Stimulated activated CD8-positive, alpha-beta memory T cell treated with anti-CD3 and anti-CD28 coated beads, Interleukin-4, amount 100 ng/mL, for 48 hours (primary cell): ENCODE measurements around the gene SUPT3H.
A peak's percentile ranks its signal among the peaks of the same experiment; 100 is the strongest.

Source experiments
- DNase-seq: peaks from one replicate; pipeline ENCODE4 v3.0.0-alpha.2; 2020

SUPT3H gene

DNA sequence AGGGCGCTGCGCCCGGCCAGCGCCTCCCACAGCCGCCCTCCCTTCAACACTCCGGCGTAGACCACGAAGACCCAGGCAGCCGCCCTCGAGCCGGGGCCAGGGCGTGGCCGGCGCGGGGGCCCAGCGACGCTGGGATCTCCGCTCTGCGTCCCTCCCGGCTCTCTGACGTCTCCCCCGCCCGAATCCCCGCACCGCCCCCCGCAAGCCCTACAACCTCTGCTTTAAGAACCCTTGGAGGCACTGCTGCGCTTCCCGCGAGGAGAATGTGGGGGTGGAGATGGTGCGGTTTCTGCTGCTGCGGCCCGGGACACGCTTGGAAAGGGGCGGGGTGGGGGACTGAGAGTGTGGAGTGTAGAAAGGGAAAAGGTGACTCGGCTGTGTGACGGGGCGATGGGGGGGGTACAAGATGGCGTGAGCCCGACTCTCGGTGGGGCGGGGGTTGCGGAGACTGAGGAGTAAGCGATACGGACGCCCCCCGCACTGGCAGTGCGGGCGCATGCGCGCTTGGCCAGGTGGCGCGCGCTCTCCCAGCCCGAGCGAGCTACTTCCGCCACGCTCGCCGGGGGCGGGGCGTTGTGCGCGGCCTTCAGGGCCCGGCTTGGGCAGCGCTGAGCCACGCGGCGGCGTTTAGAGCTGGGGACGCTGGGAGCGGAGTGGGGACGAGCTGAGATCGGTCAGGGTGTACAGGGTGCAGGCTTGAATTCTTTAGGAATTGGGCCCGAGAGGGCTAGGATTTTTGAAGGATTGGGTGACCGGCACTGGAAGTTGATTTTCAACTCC, at the start of gene SUPT3H:
TSS of gene SUPT3H (minus strand) at position 381 of the 780 bp plus-strand sequence.
- DNase-seq: peak; percentile 95

DNA sequence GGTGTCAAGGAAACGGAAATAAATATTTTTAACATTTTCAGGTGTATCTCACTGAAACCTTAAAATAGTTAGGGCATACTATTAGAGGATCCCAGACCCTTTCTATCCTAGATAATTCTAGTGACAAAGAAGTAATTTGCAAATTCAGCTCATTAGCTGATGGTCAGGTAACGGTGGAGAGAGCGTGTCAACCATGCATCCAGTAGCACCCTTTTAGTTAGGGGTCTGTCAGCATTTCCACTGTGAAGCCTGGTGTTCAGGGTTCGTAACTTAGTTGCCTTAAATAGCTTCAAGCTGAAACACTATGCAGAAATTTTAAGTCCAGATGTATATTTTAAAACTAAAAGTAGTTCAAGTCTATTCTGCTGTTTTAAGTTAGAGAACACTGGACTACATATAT, 48.5 kb upstream of the SUPT3H start:
- DNase-seq: no peak

DNA sequence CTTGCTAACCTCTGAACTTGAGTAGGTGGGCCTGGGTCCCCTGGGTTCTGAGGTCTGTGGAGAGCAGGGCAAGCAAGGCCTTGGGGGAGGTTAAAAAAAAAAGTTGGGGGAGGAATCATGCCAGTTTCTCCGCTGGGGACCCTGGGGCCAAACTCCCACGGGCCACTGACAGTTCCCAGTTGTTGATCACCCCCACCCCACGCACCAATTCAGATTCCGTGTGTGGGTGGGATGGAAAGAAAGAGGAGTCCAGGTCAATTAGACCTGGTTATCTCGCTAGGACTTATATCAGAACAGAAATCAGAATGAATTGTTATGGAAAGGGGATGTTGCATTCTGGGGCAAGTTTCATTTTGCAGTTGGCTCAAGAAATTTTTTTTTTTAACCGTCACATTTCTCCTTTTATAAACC, 46.7 kb upstream of the SUPT3H start:
- peak; percentile 69 for DNase-seq

DNA sequence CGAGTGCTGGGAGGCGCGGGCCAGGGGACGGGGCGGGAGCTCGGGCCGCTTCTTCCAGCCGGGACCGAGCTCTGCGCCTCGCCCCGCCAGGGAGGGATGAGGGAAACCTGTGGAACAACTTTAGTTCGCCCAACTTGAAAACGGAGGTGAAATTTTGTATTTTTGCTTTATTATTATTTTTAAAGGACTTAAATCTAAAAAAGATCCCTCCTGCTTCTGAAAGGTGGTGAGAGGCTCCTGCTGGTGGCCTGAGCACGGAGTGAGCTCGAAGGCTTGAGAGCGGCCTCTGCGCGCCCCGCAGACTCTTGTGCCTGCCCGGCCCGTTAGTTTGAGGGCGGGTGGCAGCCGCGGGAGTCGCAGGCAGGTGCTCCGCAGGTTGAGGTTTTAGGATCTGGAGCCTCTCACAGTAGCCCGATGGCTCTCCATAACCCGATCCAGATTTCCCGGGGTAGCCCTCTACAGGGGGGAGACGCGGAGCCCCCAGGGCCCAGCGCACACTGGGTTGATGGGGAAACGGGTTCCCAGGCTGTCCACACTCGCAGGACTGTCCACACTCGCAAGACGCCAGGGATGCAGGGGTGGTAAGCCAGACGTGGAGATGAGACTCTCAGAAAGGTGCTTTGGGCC, 46.2 kb upstream of the SUPT3H start:
- DNase-seq: peak; percentile 49

DNA sequence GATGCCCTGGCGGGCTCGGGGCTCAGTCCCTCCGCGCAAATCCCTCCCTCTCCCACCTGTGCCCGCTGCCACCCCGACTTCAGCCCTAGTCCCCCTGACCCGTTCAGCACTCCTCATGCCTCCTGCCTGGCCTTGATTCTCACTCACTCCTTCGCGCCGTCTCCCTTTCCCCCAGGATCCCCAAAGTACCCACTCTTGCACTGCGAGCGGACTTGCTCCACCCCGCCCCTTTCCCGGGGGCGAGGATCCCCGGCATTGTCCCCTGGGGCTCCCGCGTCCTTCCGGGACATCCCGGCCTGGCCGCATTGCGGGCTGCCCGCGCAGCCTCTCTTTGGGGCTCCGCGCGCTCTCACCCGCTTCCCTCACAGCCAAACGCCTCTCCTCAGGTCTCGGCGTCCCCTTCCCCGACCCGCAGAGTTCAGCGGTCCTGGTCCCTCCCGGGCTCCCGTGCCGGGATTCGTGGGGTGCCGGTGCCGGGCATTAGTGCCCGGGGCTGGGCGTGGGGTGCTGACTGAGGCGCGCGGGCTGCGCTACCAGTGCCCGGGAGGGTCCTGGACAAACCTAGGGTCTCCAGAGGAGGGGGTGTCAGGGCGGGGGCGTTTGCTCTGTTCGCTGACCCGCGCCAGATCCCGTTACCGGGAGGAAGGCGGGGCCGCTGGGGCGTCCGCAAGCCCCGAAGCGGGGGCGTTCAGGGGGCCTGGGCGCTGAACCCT, 45.5 kb upstream of the SUPT3H start:
- peak; percentile 74 for DNase-seq

DNA sequence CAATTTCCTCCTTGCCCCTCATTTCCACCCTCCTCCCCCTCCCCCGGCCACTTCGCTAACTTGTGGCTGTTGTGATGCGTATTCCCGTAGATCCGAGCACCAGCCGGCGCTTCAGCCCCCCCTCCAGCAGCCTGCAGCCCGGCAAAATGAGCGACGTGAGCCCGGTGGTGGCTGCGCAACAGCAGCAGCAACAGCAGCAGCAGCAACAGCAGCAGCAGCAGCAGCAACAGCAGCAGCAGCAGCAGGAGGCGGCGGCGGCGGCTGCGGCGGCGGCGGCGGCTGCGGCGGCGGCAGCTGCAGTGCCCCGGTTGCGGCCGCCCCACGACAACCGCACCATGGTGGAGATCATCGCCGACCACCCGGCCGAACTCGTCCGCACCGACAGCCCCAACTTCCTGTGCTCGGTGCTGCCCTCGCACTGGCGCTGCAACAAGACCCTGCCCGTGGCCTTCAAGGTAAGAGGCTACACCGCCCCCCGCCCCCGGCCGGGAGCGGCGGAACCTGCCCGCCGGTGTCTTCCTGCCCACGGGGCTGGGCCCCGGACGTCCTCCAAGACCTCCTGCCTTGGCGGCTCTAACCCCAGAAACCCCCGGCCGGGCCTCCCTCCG, 44.9 kb upstream of the SUPT3H start:
- no peak for DNase-seq

DNA sequence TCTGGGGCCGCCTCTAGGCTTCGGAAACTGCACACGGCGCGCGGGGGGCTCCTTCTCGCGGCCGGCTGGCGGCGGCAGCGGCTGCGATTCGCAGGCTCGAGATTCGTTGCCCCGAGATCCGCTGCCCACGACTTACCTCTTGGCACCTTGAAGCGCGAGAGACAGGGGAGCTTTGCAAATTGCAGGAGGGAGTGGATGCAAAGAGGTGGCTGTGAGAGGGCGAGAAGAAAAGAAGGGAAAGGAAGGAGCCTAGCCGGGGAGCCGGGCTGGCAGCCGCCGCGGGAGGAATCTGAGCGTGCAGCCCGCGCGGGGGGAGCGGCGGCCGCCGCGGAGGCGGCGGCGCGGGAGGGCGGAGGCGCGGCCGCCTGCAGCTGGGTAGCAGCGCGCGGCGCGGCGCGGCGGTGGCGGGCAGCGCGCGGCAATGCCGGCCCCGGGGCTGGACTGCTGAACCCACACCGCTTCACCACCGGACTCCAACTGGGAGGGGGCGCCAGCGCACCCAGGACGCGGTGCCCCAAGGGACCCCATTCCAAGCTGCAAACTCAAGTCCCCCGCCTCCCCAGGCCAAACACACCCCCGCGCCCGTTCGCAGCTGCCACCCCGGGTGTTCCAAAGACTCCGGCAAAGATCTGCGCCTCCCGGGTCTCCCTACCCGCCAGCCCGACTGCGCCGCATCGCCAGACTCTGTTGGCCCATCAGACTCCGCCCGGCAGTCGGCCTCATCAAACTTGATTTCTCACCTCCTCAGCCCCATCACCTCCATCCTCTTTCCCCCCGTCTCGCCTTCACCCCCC, 44.2 kb upstream of the SUPT3H start:
- DNase-seq: peak; percentile 75

DNA sequence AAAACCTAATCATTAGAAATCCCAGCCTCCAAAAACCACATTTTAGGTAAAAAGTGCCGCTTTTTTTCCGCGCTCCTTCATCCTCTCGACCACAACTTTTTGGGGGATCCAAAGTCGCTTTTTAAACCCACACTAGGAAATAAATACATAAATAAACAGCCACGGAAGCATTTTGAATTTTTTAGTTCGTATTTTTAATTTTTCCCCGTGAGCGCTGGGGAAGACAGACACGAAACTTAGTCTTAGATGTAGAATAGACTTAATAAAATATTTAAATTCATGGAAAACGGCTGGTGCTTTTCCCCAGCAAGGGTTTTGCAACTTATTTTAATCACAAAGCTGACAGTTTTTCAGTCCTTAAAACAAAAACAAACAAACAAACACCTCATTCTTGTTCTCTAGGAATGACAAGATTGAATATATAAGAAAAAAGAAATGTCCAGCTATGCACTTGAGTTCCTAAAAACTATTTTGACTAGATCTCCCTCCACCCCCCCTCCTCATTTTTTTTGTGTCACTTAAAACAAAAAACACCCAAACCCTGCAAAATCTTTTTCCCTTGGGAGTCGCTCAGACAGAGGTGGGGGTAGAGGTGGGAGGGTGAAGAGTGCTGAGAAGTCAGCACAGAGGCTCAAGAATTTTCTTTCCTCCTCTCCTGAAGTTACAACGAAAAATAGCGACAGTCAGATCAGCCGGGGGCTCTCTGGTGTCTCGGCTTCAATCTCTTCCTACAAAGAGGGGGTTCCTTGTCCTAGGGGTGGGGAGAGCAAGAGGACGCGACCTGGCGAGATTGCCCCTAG, 43.4 kb upstream of the SUPT3H start:
- no peak for DNase-seq

DNA sequence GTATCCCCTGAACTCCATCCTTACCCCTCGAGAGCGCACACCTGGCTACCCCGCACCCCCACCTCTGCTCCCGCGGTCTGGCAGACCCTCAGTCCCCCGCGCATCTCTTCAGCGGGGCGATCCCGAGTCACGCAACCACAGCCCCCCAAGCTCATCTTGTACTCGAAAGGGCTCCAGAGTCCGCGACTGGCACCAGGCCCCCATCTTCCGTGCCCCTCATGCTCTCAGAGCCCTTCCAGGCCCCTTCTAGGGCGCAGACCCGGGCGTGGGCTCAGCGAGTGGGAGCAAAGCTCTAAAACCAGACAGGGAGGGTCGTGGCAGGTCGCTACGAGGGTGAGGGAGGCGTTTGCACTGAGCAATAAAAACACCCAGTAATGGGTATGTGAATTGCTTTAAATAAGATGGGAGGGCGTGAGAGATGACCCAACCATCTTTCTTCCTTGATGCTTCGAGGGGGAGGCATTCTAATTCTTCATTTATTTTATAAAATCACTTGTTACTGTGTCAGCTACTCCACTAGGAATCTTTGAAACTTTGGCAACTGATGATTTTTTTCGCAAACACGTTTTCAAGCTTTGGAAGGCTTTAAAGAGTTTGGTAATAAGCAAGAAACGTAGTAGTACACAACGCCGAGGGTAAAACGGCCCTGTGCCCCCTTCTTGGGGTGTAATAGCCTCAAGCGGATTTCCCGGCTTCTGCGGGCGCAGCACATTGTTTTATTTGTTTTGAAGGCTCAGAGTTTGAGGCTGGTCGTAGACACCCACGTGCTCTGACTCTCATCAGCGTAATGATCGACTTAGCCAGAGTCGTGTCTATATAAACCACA, 42.6 kb upstream of the SUPT3H start:
- DNase-seq: peak; percentile 76

DNA sequence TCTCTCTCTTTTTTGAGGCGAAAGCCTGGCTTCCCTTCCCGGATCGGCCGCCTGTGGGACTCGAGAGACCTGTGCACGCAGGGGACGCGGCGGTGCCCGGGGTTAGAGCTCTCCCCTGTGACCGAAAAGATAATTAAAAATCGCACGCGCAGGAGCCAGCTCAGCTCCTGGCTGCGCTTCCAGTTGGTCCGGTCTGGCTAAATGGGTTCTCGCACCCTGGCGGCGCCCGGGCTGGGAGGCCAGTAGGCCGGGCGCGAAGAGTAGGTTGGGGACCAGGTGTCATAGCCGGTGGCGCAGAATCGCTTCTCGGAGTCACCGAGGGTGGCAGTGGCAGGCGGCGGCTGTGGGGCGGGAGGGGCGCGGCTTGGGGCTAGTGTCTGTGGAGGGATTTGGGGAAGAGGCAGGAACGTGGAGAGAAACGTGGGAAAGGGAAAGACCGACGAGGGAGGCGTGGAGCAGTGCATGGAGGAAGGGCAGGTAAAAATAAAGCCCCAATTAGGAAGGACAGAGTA, 41.9 kb upstream of the SUPT3H start:
- DNase-seq: peak; percentile 82

DNA sequence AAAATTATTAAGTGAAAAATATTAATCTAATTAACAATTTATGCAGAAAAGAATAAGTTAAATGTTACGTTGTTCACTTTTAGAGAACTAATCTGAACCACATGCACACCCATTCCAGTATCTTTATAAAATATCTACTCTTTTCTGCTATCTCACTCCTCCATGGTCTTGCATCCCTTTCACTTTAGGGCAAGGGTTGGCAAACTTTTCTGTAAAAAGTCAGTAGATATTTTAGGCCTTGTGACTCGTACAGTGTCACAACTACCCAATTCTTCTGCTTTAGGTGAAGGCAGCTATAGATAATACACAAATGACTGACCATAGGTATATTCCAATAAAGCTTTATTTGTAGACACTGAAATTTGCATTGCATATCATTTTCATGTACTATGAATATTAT, 39.7 kb upstream of the SUPT3H start:
- no peak for DNase-seq

DNA sequence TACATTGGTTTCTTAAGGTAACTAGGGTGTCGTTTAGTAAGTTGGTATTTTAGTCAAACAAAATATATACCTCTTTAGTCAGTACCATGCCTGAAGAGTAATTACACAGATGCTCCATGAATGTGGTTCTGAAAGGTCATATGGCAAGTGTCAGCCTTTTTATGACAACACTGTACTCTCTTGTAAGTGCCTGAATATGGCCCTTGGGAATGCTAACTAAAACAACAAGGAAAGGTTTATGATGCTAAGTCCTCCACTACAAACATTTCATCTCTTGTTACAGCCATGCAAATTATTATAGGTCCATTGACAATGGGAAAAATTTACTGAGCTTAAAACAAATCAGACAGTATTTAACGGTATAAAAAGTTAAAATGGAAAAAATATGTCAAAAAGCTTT, 39.0 kb upstream of the SUPT3H start:
- DNase-seq: no peak

DNA sequence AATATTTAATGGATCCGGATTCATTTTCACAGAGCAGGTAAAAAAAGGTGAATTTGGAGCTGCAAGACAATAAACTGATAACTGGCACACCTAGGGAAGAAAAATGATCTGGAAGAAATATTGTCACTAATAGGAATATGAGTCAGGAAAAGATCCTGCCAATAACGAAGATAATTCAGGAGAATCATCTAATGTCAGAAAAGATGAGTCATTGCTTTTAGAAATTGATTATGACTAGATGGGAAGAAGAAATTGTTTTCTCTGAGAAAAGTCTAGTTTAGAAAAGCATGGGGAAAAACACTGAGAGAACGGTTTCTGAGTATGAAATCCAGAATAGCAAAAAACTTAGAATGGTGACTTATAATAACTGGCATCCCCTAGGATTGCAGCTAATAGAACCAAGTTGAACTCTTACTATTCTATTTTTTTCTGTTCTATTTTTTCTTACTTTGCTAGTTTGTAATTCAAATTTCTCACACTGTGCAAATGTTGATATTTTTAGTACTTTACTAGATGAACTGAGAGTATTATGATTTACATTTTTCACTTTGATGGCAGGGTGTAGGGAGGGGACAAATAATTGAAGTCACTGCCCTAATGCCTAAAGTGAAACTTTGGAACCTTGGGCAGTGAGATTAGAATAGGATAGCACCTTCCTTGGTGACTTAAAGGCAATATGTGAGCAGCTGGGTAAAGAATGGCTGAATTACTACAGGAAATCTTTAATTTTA, 38.2 kb upstream of the SUPT3H start:
- DNase-seq: no peak

DNA sequence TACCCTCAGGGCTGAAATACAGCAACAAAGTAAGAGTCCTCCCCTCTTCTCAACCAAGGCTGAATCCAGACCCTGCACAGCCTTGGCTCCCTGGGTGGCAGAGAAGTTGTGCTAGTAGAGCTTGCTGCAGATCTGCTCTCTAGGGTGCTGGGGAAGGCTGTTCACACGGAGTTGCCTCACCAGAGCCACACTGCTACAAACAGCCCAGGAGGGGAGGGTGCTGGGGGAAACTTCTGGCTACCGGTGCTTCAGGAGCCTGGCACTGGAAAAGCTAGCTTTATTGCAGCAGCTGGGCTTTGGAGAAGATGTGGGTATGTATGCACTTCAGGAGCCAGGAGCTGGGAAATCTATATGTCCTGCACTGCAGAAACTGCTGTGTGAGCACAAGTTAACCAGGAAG, 37.6 kb upstream of the SUPT3H start:
- no peak for DNase-seq

DNA sequence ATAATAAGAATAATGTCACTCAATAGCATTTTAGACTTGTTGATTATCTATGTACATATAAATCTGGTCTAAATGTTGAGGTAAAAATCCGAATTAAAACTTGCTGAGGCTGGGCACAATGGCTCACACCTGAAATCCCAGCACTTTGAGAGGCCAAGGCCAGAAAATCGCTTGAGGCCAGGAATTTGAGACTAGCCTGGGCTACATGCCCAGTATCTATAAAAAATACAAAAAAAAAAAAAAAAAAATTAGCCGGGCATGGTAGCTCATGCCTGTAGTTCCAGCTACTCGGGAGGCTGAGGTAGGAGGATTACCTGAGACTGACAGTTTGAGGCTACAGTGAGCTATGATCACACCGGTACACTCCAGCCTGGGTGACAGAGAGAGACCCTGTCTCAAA, 34.2 kb upstream of the SUPT3H start:
- no peak for DNase-seq

DNA sequence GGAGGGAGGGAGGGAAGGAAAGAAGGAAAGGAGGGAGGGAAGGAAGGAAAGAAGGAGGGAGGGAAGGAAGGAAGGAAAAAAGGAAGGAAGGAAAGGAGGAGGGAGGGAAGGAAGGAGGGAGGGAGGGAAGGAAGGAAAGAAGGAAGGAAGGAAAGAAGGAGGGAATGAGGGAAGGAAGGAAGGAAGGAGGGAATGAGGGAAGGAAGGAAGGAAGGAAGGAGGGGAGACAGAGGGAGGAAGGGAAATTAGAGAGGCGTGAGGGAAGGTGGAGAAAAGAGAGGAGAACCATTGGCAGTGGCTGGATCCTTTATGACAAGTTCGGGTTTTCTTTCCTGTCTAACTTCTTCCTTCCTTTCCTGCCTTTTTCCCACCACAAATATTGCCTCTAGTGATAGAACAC, 22.3 kb upstream of the SUPT3H start:
- no peak for DNase-seq

DNA sequence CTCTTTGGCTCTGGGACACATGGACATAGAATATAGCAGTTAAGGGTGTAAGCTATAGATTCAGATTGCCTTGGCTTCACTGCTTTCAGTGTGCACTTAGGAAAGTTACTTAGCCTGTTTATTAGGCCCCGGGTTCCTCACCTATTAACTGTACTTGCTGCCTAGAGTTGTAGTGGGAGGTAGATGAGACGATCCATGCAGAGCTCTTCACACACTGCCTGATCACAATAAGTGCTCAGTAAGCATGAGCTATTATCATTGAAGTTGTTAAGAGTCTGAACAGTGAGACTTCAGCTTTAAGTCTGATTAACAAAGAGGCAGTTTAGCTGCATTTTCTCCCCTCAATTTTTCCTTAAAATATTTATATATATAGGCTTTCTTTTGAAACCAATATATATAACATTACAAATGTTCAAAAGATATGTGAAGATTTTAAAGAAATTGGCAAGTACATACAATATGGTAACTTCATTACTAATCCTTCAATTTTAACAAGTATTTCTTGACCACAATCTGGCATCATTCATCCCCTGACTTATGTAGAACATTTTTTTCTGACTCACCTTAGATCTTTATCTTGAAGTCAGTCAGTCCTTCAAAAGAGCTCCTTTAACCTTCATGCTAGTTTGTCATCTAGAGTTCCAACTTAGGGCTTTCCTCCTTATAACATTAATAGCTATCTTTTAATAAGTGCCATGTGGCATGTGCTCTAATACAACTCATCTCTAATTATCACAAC, 20.5 kb upstream of the SUPT3H start:
- no peak for DNase-seq

DNA sequence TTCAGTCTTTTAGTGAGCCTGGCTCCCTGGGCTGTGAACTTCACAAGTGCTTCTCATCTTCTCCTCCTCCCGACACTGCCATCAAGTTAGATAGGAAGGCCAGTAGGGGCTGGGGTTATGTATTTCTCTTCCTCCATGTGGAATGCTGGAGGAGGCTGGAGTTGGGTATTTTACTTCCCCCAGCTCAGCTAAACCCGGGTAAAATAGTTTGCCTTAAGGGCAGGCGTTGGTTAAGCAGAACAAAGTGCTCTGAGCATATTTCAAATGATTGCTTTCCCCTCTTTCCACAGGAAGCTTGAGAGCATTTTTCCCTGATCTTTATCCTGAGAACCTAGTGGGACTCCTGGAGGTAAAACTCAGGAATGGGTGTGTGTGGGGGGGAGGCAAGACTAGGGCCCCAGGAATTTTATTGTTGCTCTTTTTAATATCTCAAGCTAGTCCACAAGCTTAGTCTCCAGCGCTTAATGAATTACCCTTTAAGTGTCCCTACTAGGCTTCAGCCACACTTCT, 16.9 kb upstream of the SUPT3H start:
- DNase-seq: no peak

DNA sequence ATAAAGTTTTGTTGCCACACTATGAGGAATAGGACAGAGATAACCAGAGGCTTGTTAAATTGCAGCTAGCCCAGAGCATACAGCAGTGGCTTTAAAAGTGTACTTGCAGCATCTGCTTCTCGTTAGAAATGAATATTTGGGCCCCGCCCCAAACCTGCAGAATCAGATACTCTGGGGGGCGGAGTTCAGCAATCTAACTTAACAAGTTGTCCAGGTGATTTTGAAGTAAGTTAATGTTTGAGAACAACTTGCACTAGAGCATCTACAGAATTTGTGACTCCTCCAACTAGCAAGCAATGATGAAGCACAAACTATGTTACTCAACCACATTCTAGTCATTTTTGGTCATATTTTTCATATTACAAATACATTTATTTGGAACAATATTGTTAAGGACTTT, 10.6 kb upstream of the SUPT3H start:
- DNase-seq: no peak
